Ovary (tissue), 9 donors: Measurements from ENCODE around the gene MOGAT1. TPM values are rescaled to one million over a fixed set of nuclear protein-coding genes. Genes with fewer than 3 reads are reported as not detected.

Source experiments
- DNase-seq, 5 donors: peaks; one replicate each; pipeline ENCODE4 v3.0.0-alpha.2; 2019 to 2020
- H3K27ac ChIP-seq, 2 donors: fragments of 200-600 bp; one replicate each; pipeline versions ENCODE4 v1.5.1 to v1.8.0; 2019 to 2022
- H3K27me3 ChIP-seq: fragments of 200-600 bp; one replicate; pipeline ENCODE4 v1.8.0; 2022
- H3K36me3 ChIP-seq: fragments of 200-600 bp; sonication (generic); one replicate; pipeline ENCODE4 v1.5.1; 2019
- H3K4me1 ChIP-seq: one replicate; pipeline ENCODE4 v1.8.1; 2013; ENCODE audit warnings: mild to moderate bottlenecking, moderate library complexity; ENCODE audit not compliant: insufficient read depth
- H3K4me3 ChIP-seq: fragments of 200-600 bp; sonication (generic); one replicate; pipeline ENCODE4 v1.5.1; 2017
- H3K9me3 ChIP-seq, 2 donors: fragments of 200-600 bp in 1 of 2; sonication (generic) in 1 of 2; one replicate each; pipeline versions ENCODE4 v1.5.1 to v1.8.1; 2013 to 2019; ENCODE audit warnings: mild to moderate bottlenecking in 1 of 2, moderate library complexity in 1 of 2
- EP300 ChIP-seq: sonication (generic); formaldehyde crosslinking; IDR thresholded peaks from one replicate; pipeline ENCODE4 v1.6.1; 2017; ENCODE audit warnings: antibody characterized with exemption
- POLR2A ChIP-seq: fragments of 450-650 bp; IDR thresholded peaks from one replicate; pipeline ENCODE4 v1.6.1; 2017; ENCODE audit warnings: antibody characterized with exemption, mild to moderate bottlenecking, moderate library complexity
- WGBS, 3 donors: extraction: QIAGEN DNeasy Blood & Tissue Kit in 1 of 3; methylation state at CpG; one replicate each; pipeline versions ENCODE4 v1.1.5 to v1.1.7; 2013 to 2017; 5-methylcytosine and 5-hydroxymethylcytosine counted together
- intact Hi-C, 4 donors: fragments of 100-400 bp; cut with DNase I; formaldehyde crosslinking; loops; one replicate each; pipeline versions ENCODE4 v1.11.0 to v1.15.1; 2022 to 2023
- polyA plus RNA-seq, 2 donors: library from polyadenylated mRNA; stranded (reverse); fragments of 200-250 nt in 1 of 2; fragments of 350-450 nt in 1 of 2; fragmentation: Illumina TruSeq in 1 of 2; extraction: RNeasy Lipid Tissue Mini Kit (QIAGEN cat#74804) in 1 of 2; gene quantifications; one replicate each; pipeline ENCODE4 v1.2.3, GENCODE V29; 2013 to 2014
- total RNA-seq, 7 donors: library from RNA; depleted of rRNA in 2 of 7; stranded (reverse); fragments of >200 nt in 2 of 7; fragmentation: NEBNext Ultra II Directional in 3 of 7; extraction: Animal tissue kit (Norgen Biotek cat#: 25700) in 3 of 7; gene quantifications; one replicate each; pipeline versions ENCODE4 v1.1.0 to v1.2.4, GENCODE V29; 2016 to 2023
- TF ChIP-seq, protein P1 (sequence below), 3 donors: fragments of 450-650 bp in 2 of 3; fragments of 200-600 bp in 1 of 3; IDR thresholded peaks; one replicate each; pipeline versions ENCODE4 v1.5.1 to v1.8.0; 2016 to 2022; ENCODE audit warnings: antibody characterized with exemption in 3 of 3, mild to moderate bottlenecking in 1 of 3
- donor health status: DM: no; HTN: no; CAD: no; lungs with moderate emphysema.
- donor health status: DM: no; HTN: no; CAD: no.
- donor health status: Bipolar disorder and iron deficiency.
- donor health status: DM: yes; HTN: yes; CAD: no.
- donor health status: DM: no; HTN: no; CAD: no.
- donor health status: DM: yes; HTN: yes; CAD: no.

Gene MOGAT1
- total and polyA plus RNA-seq, 9 donors, result not detected

DNA sequence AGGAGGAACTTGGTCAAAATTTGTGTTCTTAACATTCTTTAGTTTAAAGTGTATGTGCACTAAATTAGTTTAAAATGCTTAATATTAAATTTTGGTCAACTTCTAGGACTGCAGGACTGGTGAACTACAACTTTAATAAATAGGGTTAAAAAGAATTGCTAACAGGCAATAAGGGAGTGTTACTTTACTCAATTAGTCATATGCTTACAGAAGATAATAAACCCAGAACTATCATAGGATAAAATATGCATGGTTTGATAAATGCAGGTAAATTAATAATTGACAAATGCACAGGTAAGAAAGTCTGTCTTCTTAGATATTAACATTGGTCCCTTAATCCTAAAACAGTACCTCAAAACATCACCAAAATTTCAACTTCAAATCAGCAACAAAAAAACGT lies 36.2 kb upstream of the MOGAT1 start:
- no peaks in the 10 kb centered on the region for H3K9me3 ChIP-seq
- intact Hi-C loops, result no loop called here
- no peaks in the 10 kb centered on the region for H3K36me3 ChIP-seq
- no peak overlapping the region for H3K4me3 ChIP-seq
- no peaks in the 10 kb centered on the region for H3K4me1 ChIP-seq
- no peak overlapping the region for H3K27ac ChIP-seq
- TF ChIP-seq, protein P1, sequence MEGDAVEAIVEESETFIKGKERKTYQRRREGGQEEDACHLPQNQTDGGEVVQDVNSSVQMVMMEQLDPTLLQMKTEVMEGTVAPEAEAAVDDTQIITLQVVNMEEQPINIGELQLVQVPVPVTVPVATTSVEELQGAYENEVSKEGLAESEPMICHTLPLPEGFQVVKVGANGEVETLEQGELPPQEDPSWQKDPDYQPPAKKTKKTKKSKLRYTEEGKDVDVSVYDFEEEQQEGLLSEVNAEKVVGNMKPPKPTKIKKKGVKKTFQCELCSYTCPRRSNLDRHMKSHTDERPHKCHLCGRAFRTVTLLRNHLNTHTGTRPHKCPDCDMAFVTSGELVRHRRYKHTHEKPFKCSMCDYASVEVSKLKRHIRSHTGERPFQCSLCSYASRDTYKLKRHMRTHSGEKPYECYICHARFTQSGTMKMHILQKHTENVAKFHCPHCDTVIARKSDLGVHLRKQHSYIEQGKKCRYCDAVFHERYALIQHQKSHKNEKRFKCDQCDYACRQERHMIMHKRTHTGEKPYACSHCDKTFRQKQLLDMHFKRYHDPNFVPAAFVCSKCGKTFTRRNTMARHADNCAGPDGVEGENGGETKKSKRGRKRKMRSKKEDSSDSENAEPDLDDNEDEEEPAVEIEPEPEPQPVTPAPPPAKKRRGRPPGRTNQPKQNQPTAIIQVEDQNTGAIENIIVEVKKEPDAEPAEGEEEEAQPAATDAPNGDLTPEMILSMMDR (IDR thresholded peaks at IDR 0.05), result no peak
- DNase-seq, result no peak
- WGBS, 3 donors, result 90 to 100% (median 94%) methylated on average over 1 of the region's 1 CpG
- no peaks in the 10 kb centered on the region for H3K27me3 ChIP-seq

DNA sequence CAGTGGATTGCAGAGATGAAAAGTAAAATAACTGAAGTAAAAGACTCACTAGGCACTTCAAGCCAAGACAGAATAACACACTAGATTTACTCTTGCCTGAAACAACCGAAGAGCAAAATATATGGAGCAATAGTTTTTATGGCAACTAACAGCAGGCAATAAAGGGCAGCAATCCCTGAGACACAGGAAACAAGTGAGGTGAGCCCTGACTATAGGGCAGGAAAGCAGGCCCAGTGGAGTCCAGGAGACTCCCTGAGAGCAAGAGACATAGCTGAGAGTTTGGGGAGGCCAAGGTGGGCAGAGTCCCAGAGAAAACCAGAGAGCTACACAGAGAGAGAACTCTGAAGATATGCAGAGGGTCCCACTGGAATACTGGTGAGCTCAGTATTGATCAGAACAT lies 34.4 kb upstream of the MOGAT1 start:
- Histone ChIP-seq H3K4me3 (no peak overlapping the region), H3K36me3 (no peaks in the 10 kb centered on the region), H3K27ac (no peak overlapping the region), H3K9me3 (no peaks in the 10 kb centered on the region), H3K4me1 (no peaks in the 10 kb centered on the region), H3K27me3 (no peaks in the 10 kb centered on the region)
- TF ChIP-seq, protein P1 (IDR thresholded peaks at IDR 0.05), result no peak
- no peak for TF ChIP-seq POLR2A
- TF ChIP-seq EP300, result no peak
- 29 to 59% (median 34%) methylated on average over 1 of the region's 1 CpG for WGBS, 3 donors
- intact Hi-C loops, result no loop called here
- DNase-seq, result no peak

DNA sequence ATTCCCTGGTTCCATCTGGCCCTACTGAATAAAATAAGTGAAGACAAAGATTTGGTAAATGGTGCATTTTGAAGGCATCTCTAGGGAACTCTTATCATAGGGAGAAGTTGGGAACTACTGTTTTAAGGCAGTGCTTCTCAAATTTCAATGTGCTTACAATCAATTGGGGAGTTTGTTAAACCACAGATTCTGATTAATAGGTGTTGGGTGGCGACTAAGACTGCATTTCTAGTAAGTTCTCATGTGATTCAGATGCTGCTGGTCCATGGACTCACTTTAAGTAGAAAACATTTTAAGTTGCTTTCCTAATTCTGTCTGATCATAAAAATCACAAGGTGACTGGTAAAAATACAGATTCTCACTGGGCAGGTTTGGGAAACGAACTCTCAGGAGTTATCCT lies 30.1 kb upstream of the MOGAT1 start:
- intact Hi-C loops, result no loop called here
- H3K36me3 ChIP-seq, result no peaks in the 10 kb centered on the region
- WGBS, 3 donors, result 87 to 97% (median 92%) methylated on average over 2 of the region's 2 CpGs

DNA sequence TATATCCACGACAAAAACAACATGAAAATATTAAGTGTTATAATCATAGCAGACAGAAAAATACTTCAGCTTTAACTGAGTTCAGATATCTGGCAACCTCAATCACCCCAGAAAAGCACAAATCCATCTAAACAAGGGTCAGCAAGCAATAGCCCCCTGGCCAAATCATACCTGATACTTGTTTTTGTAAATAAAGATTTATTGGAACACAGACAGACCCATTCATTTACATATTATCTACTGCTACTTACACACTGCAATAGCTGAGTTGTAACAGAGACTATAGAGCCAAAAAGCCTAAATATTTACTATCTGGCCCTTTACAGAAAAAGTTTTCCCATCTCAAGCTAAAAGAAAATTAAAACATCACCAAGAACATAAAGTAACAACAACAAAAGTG lies 28.3 kb upstream of the MOGAT1 start:
- H3K36me3 ChIP-seq, result no peaks in the 10 kb centered on the region

More for the DNA sequence above, 30.1 kb upstream of the MOGAT1 start:
- DNase-seq, result no peak
- Histone ChIP-seq H3K9me3 (no peaks in the 10 kb centered on the region), H3K4me3 (no peak overlapping the region), H3K4me1 (no peaks in the 10 kb centered on the region), H3K27ac (no peak overlapping the region), H3K27me3 (no peaks in the 10 kb centered on the region)
- TF ChIP-seq, protein P1 (IDR thresholded peaks at IDR 0.05), result no peak
- no peak for TF ChIP-seq EP300
- TF ChIP-seq POLR2A, result no peak

More for the DNA sequence above, 28.3 kb upstream of the MOGAT1 start:
- H3K4me1 ChIP-seq, result no peaks in the 10 kb centered on the region
- WGBS, 3 donors, result 91 to 100% (median 96%) methylated on average over 1 of the region's 1 CpG
- H3K4me3 ChIP-seq, result no peak overlapping the region
- DNase-seq, result no peak
- no peaks in the 10 kb centered on the region for H3K9me3 ChIP-seq
- intact Hi-C loops, result no loop called here
- H3K27me3 ChIP-seq, result no peaks in the 10 kb centered on the region
- H3K27ac ChIP-seq, result no peak overlapping the region
- TF ChIP-seq POLR2A (no peak), EP300 (no peak)
- TF ChIP-seq, protein P1 (IDR thresholded peaks at IDR 0.05), result no peak
